Raji (cell line): Measurements from ENCODE around the gene CD99L2.

Source experiments
- POLR2A ChIP-seq: IDR thresholded peaks from 2 replicates; pipeline ENCODE4 v1.6.1; 2011; ENCODE audit warnings: low read depth, low read length, control low read depth; ENCODE audit not compliant: insufficient read depth

Gene CD99L2

DNA sequence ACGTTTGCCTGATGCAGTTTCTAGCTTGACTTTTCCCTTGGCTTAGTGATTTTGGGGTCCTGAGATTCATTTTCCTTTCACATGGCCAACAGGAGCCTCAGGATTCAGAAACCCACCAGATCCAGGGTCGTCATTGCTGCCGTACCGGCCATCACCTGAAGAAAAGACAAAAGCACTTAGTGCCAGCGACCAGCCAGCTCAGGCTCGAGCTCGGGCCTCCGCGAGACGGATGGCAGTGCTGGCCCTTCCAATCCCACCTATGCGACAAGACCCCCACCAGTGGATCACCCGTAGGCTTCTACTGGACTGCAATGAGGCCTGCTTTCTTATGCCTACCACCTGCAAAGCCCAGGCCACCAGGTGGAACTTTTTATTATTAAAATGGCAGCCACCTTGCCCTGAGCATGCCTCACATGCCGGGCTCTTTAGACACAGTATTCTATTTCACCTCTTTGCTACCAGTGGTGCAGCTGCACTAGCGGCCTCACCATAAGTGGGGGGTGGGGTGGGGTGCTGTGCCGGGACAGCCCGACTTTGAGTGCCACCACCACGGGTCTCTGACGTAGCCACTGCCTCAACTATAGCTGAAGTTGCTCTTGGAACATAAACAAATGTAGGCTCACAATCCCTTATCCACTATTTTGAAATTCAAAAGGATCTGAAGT, 121.0 kb downstream of the CD99L2 start:
- no peak for TF ChIP-seq POLR2A

DNA sequence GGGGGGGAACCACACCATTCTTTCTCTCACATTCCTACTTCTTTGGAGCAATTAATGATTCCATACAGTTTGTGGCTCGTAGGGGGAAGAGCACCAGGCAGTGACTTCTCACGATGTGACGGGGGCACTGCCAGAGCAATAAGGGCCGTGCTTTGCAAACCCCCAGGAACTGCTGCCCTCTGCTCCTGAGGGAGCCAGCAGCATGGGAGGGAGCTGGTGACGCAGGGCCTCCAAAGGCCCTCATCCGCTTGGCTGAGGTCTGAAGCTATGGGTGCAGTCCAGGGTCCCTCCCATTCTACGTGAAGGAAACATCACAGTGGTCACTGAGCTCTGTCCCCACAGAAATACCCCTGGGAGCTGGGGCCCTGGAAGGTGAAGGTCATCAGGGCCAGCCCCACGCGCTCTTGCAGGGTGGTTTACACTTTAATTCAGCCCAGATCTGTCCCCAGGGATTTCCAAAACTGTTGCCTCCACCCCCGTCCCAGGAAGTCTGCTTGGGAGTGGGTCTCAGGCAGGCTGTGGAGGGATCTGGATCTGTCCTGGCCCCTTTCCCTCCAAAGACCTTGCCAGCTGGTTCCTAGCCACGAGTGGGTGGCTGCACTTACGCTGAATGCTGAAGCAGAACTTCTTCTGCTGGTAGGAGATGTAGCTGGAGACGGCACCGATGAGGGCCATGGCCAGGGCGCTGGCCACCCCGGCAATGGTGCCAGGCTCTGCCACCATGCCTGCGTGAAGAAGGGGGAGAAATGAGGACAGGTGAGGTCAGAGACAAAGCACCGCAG, 122.7 kb downstream of the CD99L2 start:
- no peak for TF ChIP-seq POLR2A

DNA sequence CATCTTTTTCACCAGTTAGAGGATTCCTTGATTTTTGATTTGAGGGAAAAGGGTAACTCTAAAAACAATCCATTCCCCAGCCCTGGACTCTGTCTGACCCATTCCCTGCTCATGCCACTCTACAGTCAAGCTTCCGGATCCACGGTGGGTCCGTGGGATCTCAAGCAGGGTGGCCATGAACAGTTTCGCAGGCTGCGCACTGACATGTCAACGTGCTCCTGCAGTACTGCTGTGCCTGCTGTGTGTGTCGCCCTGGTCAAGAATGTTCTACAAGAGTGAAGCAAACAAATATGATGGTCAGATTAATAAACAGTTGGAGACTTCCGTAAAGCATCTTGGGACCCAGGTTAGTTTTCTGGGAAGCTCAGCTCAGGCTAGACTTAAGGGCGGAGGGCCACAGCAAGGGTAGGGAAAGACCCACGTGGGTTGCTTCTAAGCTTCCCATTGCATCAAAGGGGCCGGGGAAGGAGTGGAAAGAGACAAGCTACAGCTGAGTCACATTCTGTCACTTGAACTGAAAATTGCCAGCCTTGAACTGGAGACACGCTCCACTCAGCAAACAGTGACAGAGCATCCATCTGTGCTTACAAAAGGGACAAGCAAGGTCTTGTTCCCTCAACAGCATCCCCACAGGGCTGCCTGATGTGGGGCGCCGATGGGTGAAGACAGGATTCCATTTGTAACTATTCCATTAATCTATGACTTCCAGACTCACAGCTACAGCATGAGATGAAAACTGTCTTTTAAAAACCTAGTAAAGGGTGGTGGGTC, 123.5 kb downstream of the CD99L2 start:
- no peak for TF ChIP-seq POLR2A

DNA sequence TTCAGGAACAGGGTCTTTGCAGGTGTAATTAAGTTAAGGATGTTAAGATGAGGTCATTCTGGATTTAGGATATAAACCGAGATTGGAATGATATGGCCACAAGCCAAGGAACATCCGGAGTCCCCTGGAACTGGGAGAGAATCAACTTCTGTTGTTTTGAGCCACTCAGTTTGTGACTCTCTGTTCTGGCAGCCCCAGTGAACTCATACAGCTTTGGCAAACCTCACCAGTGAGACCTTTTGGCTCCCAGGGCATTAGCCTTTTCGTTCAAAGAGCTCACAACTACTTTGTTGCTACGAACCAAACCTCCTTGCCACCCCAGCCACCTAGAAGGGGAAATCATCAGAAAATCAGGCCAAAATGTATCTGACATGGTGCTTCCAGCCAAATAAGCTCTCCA, 124.8 kb downstream of the CD99L2 start:
- TF ChIP-seq POLR2A = no peak

GRCh38 chrX:150773117-150773516, 125.4 kb downstream of the CD99L2 start:
- TF ChIP-seq POLR2A = no peak

GRCh38 chrX:150772150-150772970, 126.1 kb downstream of the CD99L2 start:
- no peak for TF ChIP-seq POLR2A

DNA sequence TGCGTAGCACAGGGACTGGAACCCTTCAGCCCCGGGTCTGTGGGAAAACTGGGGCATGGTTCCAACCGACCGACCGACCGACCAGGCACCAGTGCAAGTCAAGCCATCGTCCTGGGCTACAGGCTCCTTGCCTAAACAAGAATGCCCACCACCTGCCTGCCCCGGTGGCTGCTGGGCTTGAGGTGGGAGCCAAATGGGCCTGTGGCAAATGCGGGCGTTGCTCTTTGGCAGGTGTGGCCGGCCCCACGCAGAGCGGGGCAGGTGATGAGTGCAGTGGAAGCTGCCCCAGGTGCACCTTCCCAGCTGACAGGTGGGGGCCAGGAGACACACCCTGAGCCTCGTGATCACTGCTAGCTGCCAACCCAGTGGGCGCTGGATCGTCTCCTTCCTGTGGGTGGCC, 127.4 kb downstream of the CD99L2 start:
- TF ChIP-seq POLR2A = no peak

DNA sequence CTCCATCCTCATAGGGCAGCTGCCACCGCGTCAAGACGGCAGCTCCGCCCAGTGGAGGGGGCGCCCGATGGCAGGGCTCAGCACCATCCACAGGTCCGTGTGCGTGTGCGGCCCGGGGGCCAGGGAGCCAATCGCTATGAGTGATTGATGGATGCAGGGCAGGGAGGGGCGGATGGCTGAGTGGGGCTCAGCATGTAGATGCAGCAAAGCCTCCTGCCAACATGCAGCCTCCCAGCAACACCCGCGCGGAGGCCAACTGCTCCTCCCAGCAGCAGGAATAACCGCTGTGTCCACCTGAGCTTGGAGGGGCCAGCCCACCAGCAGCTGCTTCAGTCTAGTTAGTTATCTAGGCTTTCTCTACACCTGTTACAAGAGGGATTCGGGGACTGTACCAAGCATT, 127.8 kb downstream of the CD99L2 start:
- no peak for TF ChIP-seq POLR2A

DNA sequence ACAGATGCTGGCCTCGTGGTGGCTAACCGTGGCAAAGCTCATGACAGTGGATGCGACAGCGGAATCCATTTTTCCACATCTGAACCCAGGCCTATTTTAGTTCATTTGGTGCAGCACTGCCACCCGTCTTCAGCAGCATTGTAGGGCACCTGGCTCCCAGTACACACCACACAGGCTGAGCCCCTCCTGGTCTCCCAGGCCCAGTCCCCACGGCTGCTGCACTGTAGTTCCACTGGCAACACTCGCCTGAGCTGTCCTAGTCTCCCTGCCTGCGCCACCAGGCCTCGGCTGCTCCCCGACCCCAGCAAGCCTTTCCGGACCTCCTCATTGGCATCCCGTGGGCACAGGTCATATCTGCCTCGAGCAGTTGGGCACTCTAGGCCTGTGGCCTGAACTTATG, 129.1 kb downstream of the CD99L2 start:
- TF ChIP-seq POLR2A = no peak

GRCh38 chrX:150768580-150769190, 129.8 kb downstream of the CD99L2 start:
- no peak for TF ChIP-seq POLR2A

- no peak for TF ChIP-seq POLR2A
Measured at GRCh38 chrX:150768132-150768485, 130.4 kb downstream of the CD99L2 start.

DNA sequence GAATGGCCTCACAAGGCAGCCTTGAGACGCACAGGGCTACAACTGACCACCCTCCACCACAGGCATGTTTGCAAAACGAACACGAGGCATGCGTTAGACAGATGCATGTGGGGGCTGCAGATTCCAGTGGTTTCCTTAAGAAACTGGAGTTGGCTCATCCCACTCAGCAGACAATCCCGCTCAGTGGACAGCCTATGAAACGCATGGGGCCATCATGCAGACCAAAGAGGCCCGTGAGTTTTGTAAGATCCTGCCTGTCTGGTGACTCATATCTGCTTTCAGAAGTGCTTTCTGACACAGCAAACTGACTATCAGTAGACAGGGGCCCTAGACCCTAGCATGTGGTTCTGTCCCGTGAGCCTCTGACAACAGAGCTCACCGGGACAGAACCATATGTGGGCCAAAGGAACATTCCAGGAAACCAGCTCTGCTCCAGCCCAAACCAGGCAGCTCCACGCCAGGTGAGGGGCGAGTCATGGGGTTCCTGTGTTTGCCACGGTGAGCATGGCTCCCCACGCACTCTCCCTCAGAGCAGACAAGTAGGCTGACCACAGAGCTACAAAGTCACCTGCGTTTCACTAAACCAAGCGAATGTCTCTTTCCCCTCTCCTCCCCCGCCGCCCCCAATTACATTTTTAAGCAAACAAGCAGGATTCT, 130.9 kb downstream of the CD99L2 start:
- TF ChIP-seq POLR2A = no peak

GRCh38 chrX:150767045-150767395, 131.4 kb downstream of the CD99L2 start:
- TF ChIP-seq POLR2A = no peak

DNA sequence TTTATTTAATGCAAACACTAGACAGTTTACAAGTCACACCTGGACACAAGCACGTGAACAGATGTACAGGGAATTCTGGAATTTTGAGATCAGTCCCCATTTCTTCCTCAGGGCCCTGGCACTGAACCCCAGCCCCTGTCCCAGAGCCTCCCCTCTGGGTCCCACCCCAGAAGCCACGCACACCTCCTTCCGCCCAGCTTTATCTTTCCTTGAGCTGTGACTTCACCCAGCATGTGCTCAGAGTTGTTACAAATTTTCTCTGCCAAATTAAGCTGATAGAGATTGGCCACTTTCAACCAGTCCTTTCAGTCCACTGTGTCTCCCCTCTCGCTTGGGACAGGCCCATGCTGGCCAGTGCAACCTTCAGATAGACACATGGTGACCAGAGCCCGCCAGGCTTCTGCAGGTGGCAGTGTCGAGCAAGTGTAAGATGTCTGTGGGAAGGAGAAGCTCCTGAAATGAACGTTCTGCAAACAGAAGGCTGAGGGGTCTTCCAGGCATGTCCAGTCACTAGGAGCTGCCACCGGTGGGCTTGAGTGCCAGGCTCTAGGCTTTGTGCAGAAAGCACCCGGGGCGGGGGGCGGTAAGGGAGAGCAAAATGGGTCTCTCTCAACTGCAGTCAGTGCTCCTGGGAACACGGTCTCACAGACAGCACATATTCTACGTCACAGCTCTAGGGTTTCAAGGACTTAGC, 132.0 kb downstream of the CD99L2 start:
- TF ChIP-seq POLR2A = no peak
